HG02870 (cell line): ENCODE results near the gene SLC41A3.
"Not testable (repeated sequence)": the region's sequence is repeated elsewhere in the genome, so short reads cannot be mapped to it uniquely, and the experiment has no call there.

Experiments
- ATAC-seq: cut with Tn5 transposase; IDR thresholded peaks from one replicate; pipeline ENCODE4 v1.9.1; 2021; ENCODE audit warnings: mild to moderate bottlenecking, moderate library complexity; ENCODE audit not compliant: unreplicated experiment

The SLC41A3 gene

DNA sequence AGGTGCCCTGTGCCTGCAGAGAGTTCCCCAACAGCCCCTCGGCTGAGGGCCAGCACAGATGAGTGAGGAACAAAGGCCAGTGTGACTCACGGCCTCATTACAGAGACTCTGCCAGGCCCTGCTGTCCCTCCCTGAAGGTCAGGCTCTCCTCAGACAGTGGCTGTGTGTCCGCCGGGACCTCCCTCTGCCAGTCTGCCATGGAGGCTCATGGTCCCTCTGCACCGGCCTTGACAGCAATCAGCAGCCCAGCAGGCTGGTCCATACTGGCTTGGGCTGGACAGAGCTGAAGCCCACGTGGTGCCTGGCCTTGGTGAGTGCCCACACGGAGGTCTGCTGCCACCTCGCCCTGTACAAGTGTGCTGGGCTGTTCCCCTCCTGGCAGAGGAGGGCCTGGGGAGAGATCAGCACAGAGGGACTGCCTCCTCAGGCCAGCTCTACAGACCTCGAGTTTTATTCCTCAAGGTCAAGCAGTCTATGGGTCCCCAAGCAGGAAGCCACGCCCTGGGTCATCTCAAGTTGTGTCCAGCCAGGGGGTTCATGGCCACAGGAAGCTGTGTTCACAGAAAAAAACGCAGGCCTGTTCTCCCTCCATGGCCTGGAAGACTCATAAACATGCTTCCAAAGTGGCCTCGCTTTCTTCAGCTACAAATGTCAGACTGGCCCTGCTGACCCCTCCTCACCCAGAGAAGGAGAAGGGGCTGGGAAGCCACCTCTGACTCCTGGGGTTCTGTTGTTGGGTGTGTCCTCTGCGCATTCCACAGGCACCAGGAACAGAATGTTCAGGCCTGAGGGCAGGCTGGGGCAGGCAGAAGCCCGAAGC lies 27.0 kb downstream of the SLC41A3 start:
- ATAC-seq: no peak

DNA sequence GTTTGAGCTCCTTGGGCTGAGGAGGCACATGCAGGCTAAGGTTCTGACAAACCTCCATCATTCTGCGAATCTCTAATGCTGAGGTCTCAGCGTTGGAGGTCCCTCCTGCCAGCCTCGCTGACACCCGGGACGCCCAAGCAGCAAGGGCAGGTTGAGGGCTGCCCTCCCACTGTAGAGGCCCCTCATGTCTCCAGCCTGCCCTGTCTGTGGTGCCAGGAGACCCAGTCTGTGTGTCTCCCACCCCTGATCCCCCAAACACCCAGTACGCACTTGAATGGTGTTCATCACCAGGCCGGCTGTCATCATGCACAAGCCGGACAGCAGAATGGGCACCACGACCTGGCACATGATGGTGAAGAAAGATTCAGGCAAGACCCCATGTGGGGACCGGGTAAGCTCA lies 27.8 kb downstream of the SLC41A3 start:
- ATAC-seq: no peak

GRCh38 chr3:126054870-126055269 lies 29.1 kb downstream of the SLC41A3 start:
- ATAC-seq: no peak

- no peak for ATAC-seq
These were observed 29.9 kb downstream of the SLC41A3 start for GRCh38 chr3:126053949-126054569.

GRCh38 chr3:126053513-126053912 lies 30.4 kb downstream of the SLC41A3 start:
- ATAC-seq: no peak

DNA sequence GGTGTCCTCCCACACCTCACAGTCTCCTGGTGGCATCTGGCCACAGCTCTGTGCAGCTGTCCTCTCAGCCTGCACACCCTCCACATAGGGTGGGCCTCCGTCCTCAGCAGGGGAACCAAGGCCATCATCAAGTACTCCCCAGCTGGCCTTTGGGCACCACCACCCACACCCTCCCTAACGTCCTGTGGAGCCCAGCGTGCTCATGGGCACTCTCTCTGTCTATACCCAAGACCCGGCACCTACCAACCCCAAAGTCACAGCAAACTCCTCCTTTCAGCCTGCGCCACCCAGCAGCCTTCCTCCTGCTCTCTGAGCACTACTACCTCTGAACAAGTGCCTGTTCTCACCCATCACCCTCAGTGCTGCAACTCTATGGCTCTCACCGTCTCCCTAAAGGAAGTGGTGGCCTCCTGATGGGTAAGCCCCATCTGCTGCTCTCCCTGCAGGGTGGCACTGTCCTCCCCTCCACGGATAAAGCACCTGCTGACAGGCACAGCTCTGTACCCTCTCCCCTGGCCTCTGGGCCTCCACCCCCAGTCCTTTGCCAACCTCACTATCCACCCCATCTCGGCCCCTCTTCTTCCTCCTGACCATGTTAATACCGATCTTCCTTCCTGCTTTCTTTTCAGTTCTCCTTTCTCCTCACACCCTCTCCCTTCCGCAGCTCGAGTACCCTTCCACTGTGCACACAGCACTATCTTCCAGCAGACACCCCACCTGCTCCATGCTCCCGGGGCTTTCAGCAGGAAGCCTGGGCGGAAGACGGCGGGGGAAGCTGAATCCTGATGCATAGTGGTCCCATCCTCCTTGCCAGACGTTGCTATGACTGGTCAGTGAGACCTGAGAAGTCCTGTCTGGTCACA lies 31.5 kb downstream of the SLC41A3 start:
- no peak for ATAC-seq

GRCh38 chr3:126051741-126052140 lies 32.2 kb downstream of the SLC41A3 start:
- ATAC-seq: no peak

DNA sequence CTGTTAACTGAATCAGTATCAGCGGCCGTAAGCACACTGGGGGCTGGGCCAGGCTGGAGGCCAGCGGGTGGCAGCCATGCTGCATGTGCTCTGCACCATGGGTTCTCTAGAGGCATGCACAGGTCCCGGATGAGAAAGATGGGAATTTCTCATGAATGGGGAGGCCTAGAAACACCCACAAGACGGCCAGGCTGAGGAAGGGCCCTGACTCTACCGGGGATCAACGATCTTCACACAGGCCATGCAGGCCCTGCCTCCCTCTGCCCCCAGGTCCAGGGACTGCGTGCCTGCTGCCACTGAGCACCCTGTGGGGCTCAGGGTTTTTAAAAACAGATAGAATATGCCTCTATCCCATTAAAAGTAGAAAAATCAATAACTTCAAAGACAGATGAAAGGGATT lies 32.7 kb downstream of the SLC41A3 start:
- no peak for ATAC-seq

DNA sequence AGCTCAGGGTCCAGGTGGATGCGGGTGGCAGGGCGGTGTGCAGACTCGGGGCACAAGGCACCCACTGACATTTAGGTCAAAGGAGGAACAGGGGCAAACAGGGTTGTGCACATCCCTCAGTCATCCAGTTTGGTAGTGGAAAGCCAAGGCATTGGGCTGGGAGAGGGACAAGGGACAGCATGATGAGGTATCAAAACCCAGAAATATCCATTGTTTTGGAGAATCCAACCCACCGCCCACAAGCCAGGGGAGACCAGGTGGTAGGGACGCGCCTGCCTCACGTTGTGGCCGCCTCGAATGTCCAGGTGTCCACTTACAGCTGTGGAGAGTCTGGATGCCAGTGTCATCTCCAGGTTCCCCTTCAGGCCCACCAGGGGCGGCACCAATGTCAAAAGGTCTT lies 33.3 kb downstream of the SLC41A3 start:
- no peak for ATAC-seq

DNA sequence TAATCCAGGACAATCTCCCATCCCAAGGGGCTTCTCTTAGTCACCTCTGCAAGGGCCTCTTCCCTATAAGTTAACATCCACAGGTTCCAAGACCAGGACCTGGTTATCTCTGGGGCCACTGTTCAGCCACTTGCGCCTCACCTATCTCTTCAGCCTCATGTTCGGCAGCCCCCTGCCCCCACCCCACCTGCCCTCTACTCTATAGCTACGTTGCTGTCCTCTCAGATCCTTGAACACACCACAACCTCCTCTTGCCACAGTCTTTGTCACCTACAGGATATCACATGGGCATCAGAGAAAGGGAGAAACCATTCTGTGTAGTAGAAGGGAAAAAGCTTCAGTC lies 33.9 kb downstream of the SLC41A3 start:
- no peak for ATAC-seq

- no peak for ATAC-seq
These were observed 34.5 kb downstream of the SLC41A3 start for GRCh38 chr3:126049289-126050049.

GRCh38 chr3:126040386-126040785 lies 43.5 kb downstream of the SLC41A3 start:
- ATAC-seq: no peak

GRCh38 chr3:126039870-126040269 lies 44.1 kb downstream of the SLC41A3 start:
- no peak for ATAC-seq

GRCh38 chr3:126038791-126039190 lies 45.1 kb downstream of the SLC41A3 start:
- not testable (repeated sequence) for ATAC-seq

DNA sequence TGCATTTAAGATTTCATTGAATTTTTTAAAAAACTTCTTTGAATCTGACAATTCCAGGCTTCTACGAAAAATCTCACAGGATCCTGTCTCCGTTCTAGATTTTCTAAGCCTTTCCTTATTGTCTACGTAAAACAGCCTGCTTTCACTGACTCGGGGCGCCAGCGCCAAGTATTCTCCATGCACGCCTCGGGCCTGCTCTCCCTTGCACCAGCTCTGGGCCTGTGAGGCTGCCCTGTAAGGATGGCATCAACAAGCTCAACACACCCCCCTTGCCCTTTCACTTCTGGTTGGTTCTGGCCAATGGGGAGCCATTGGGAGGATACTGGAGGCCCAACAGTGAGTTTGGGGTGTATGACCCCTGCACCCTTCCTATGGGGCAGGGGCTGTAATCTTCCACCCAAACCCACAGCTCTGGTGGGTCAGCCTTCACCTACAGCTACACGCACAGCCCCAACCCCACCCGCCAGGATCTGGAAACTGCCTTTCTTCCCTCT lies 47.8 kb downstream of the SLC41A3 start:
- no peak for ATAC-seq

GRCh38 chr3:126035362-126036050 lies 48.4 kb downstream of the SLC41A3 start:
- no peak for ATAC-seq

DNA sequence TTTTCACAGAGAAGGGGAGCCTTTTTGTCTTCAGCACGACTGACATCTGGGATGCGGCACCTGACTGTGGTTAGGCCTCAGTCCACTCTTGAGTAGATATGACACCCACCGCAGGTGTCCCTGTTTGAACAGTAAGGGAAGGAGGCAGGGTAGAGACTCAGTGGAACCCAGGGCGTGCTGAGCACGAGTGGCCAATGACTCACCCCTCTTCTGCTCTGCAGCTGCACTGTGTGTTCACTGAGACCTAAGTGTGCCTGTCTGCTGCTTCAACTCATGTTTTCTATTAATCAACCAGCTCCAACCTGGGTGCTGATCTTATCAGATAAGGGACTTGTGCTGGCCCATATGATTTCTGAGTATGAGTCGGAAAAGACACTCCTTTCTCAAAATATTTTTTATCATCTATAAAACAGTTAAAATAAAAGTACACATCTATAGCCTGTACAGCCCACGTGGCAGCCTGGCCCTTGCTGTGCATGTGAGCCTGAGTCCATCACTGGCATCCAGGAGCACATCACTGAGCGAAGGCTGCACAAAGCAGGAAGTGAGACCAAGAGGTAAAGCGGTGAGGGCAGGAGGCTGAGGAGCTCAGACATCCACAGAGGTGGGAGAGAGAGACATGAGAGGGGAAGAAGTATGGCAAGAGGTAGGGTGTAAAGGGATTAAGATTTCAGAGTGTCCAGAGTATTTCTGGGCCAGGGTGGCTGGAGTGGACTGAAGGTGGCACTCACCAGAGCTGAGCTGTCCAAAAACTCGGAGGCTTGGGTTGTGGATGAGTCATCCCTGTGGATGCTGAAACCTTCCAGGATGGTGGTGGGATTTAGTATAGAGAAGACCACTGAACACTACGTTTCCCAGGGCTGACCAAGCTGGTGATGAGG lies 49.2 kb downstream of the SLC41A3 start:
- ATAC-seq: no peak

GRCh38 chr3:126033765-126034164 lies 50.2 kb downstream of the SLC41A3 start:
- ATAC-seq: no peak

- ATAC-seq: no peak
These were observed 50.7 kb downstream of the SLC41A3 start for GRCh38 chr3:126033051-126033745.
